Measurements from ENCODE around the gene SLC16A4. TPM values are rescaled to one million over a fixed set of nuclear protein-coding genes. Genes with fewer than 3 reads are reported as not detected.

SLC16A4 gene
- total RNA-seq, 2 experiments from 2014 or later = not detected

- TF ChIP-seq CTCF (IDR thresholded peaks at IDR 0.05) = no peak
Measured at GRCh38 chr1:110319332-110320167, 71.3 kb downstream of the SLC16A4 start.

GRCh38 chr1:110318046-110318445 is 72.8 kb downstream of the SLC16A4 start:
- H3K9me3 ChIP-seq (ENCODE audit: control insufficient read depth in 1 of 2, insufficient read depth in 1 of 2, low read length in 2 of 2) = no peaks in the 10 kb centered on the region
- CTCF ChIA-PET = interaction anchor here (0.7 to 2.2 kb wide), 5 partner anchors 20 to 142 kb away, joined by 3 to 7 read pairs (median 4); no protein-coding TSS in a partner anchor
- no peak for ATAC-seq (ENCODE audit: poor library complexity)
- POLR2A ChIA-PET = interaction anchor here (0.5 to 0.7 kb wide), 2 partner anchors 82 to 284 kb away, joined by 3 read pairs; no protein-coding TSS in a partner anchor
- no peaks in the 10 kb centered on the region for H3K27me3 ChIP-seq (ENCODE audit: control insufficient read depth in 1 of 2, insufficient read depth in 2 of 2, low read length in 2 of 2)
- Mint-ChIP-seq H3K27ac (no peak overlapping the region), H3K4me3 (no peak overlapping the region), H3K27me3 (no peaks in the 10 kb centered on the region), H3K4me1 (ENCODE audit: low read depth) (no peaks in the 10 kb centered on the region), H3K36me3 (ENCODE audit: low read depth) (no peaks in the 10 kb centered on the region), H3K9me3 (no peaks in the 10 kb centered on the region)
- TF ChIP-seq CTCF (IDR thresholded peaks at IDR 0.05) = no peak
- no peak overlapping the region for H3K4me3 ChIP-seq (ENCODE audit: low read length)
- intact Hi-C loops (cut with DNase I, micrococcal nuclease) = no loop called here
- no peaks in the 10 kb centered on the region for H3K4me1 ChIP-seq (ENCODE audit: insufficient read depth, low read length)
- no peak for DNase-seq
- H3K36me3 ChIP-seq (ENCODE audit: insufficient read depth, low read length) = no peaks in the 10 kb centered on the region
- H3K27ac ChIP-seq (ENCODE audit: low read depth in 1 of 2, low read length in 2 of 2) = no peak overlapping the region

More at GRCh38 chr1:110319332-110320167, 71.3 kb downstream of the SLC16A4 start:
- Mint-ChIP-seq H3K27me3 (no peaks in the 10 kb centered on the region), H3K4me1 (ENCODE audit: low read depth) (no peaks in the 10 kb centered on the region), H3K27ac (no peak overlapping the region), H3K9me3 (no peaks in the 10 kb centered on the region), H3K4me3 (no peak overlapping the region), H3K36me3 (ENCODE audit: low read depth) (no peaks in the 10 kb centered on the region)
- intact Hi-C loops (cut with DNase I, micrococcal nuclease) = no loop called here
- no peak overlapping the region for H3K27ac ChIP-seq (ENCODE audit: low read depth in 1 of 2, low read length in 2 of 2)
- ATAC-seq (ENCODE audit: poor library complexity) = no peak
- POLR2A ChIA-PET = no interaction called here
- no peaks in the 10 kb centered on the region for H3K9me3 ChIP-seq (ENCODE audit: control insufficient read depth in 1 of 2, insufficient read depth in 1 of 2, low read length in 2 of 2)
- H3K36me3 ChIP-seq (ENCODE audit: insufficient read depth, low read length) = no peaks in the 10 kb centered on the region
- no peak for DNase-seq
- CTCF ChIA-PET = interaction anchor here (1.1 to 2.2 kb wide), 4 partner anchors 18 to 141 kb away, joined by 4 to 7 read pairs (median 4); no protein-coding TSS in a partner anchor
- no peaks in the 10 kb centered on the region for H3K27me3 ChIP-seq (ENCODE audit: control insufficient read depth in 1 of 2, insufficient read depth in 2 of 2, low read length in 2 of 2)
- no peaks in the 10 kb centered on the region for H3K4me1 ChIP-seq (ENCODE audit: insufficient read depth, low read length)
- no peak overlapping the region for H3K4me3 ChIP-seq (ENCODE audit: low read length)

- Mint-ChIP-seq H3K4me1 (ENCODE audit: low read depth) (no peaks in the 10 kb centered on the region), H3K4me3 (no peak overlapping the region), H3K36me3 (ENCODE audit: low read depth) (no peaks in the 10 kb centered on the region), H3K9me3 (no peaks in the 10 kb centered on the region), H3K27ac (no peak overlapping the region), H3K27me3 (no peaks in the 10 kb centered on the region)
- H3K27ac ChIP-seq (ENCODE audit: low read depth in 1 of 2, low read length in 2 of 2) = no peak overlapping the region
- H3K4me1 ChIP-seq (ENCODE audit: insufficient read depth, low read length) = peaks cover 7% of the 10 kb centered on the region
- H3K36me3 ChIP-seq (ENCODE audit: insufficient read depth, low read length) = no peaks in the 10 kb centered on the region
- no peak overlapping the region for H3K4me3 ChIP-seq (ENCODE audit: low read length)
- no peaks in the 10 kb centered on the region for H3K27me3 ChIP-seq (ENCODE audit: control insufficient read depth in 1 of 2, insufficient read depth in 2 of 2, low read length in 2 of 2)
- CTCF ChIA-PET = interaction anchor here (1.4 to 8.5 kb wide), 2 partner anchors 107 to 109 kb away, joined by 3 to 123 read pairs; partner anchors contain the start of gene KCNC4
- POLR2A ChIA-PET = no interaction called here
- no peak for DNase-seq
- no peaks in the 10 kb centered on the region for H3K9me3 ChIP-seq (ENCODE audit: control insufficient read depth in 1 of 2, insufficient read depth in 1 of 2, low read length in 2 of 2)
- intact Hi-C loops (cut with DNase I, micrococcal nuclease) = no loop called here
- TF ChIP-seq CTCF (IDR thresholded peaks at IDR 0.05) = no peak
- no peak for ATAC-seq (ENCODE audit: poor library complexity)
Measured at GRCh38 chr1:110316735-110317134, 74.1 kb downstream of the SLC16A4 start.

Other genes with a start within 250 kb of the SLC16A4 start
- gene SLC6A17, start 240.5 kb downstream of the SLC16A4 start, total RNA-seq = not detected
- gene KCNC4, start 180.7 kb downstream of the SLC16A4 start, total RNA-seq = 10 to 100 TPM; 16.5 to 17.7 TPM
- gene RBM15, start 51.6 kb downstream of the SLC16A4 start, total RNA-seq = 10 to 100 TPM; 49.4 to 49.7 TPM
- gene LAMTOR5, start 16.7 kb upstream of the SLC16A4 start, total RNA-seq = 100 to 1,000 TPM; 105 to 108 TPM
- gene PROK1, start 60.1 kb upstream of the SLC16A4 start, total RNA-seq = not detected
- not detected for gene KCNA10, start 128.1 kb upstream of the SLC16A4 start, total RNA-seq
- gene KCNA2, start 215.3 kb upstream of the SLC16A4 start, total RNA-seq = under 1 TPM; 0.78 to 0.88 TPM